GM12878 (cell line): ENCODE data around the gene CHCHD6. TPM values are rescaled to one million over a fixed set of nuclear protein-coding genes. Genes with fewer than 3 reads are reported as not detected.

Experiments used
- ATAC-seq: fragments of 200-7000 bp; cut with Tn5 transposase; 3 replicates; pipeline ENCODE4 v1.9.1; 2020; ENCODE audit warnings: mild to moderate bottlenecking, moderate library complexity
- BruUV-seq: library from RNA; stranded (reverse); fragments of 400-500 nt; replicated peaks from 2 replicates; lab custom pipeline; 2021; lab: Mats Ljungman, UMichigan
- CTCF ChIA-PET: fragments of 300-600 bp; sonication (Branson Sonifier 250); formaldehyde crosslinking; extraction: SDS; loops from one replicate; lab custom pipeline; 2021; ENCODE audit warnings: inconsistent platforms; lab: Yijun Ruan, JAX
- POLR2A ChIA-PET: fragments of 350-600 bp; formaldehyde crosslinking; extraction: SDS; loops from one replicate; lab custom pipeline; 2021; ENCODE audit warnings: inconsistent platforms; lab: Charles Lee
- RAD21 ChIA-PET: fragments of 300-600 bp; sonication (Branson Sonifier 250); formaldehyde crosslinking; loops from one replicate; lab custom pipeline; 2023; ENCODE audit warnings: antibody characterized with exemption; ENCODE audit not compliant: unreplicated experiment; lab: Charles Lee
- SMC1A ChIA-PET: fragments of 300-600 bp; sonication (Branson Sonifier 250); formaldehyde crosslinking; loops from one replicate; lab custom pipeline; 2023; ENCODE audit not compliant: unreplicated experiment, uncharacterized antibody; lab: Charles Lee
- DNase-seq: peaks from one replicate; pipeline ENCODE4 v3.0.0-alpha.2; 2011; ENCODE audit warnings: low read depth, low spot score
- FAIRE-seq: peaks from 3 replicates; lab custom pipeline; 2011; peaks lifted over from hg19 to GRCh38; lab: Jason Lieb, UNC
- H2AFZ ChIP-seq: 2 replicates; pipeline ENCODE4 v1.6.0; 2011; ENCODE audit warnings: low read depth, low read length, control low read depth; ENCODE audit not compliant: control insufficient read depth
- H3K27ac ChIP-seq: 2 replicates; pipeline ENCODE4 v1.5.1; 2011; ENCODE audit warnings: control low read depth; ENCODE audit not compliant: control insufficient read depth, insufficient read depth
- H3K27me3 ChIP-seq, 2 experiments: replicated peaks in 1 of 2; 2 replicates each; pipeline versions ENCODE4 v1.6.0 to v1.6.1; 2011; ENCODE audit warnings: low read length in 1 of 2; ENCODE audit not compliant: control insufficient read depth in 2 of 2, insufficient read depth in 2 of 2
- H3K36me3 ChIP-seq, 2 experiments: 2 replicates each; pipeline ENCODE4 v1.5.1; 2011; ENCODE audit warnings: low read length in 1 of 2; ENCODE audit not compliant: control insufficient read depth in 2 of 2, insufficient read depth in 2 of 2
- H3K4me1 ChIP-seq: 2 replicates; pipeline ENCODE4 v1.6.1; 2011; ENCODE audit warnings: mild to moderate bottlenecking, low read length, moderate library complexity, mixed read lengths; ENCODE audit not compliant: control insufficient read depth, insufficient read depth
- H3K4me2 ChIP-seq: 2 replicates; pipeline ENCODE4 v1.6.0; 2011; ENCODE audit warnings: control low read depth; ENCODE audit not compliant: control insufficient read depth, insufficient read depth
- H3K4me3 ChIP-seq: fragments of 200-600 bp; sonication (generic); 2 replicates; pipeline ENCODE4 v1.5.1; 2016
- H3K79me2 ChIP-seq: 2 replicates; pipeline ENCODE4 v1.6.0; 2011; ENCODE audit warnings: low read length; ENCODE audit not compliant: control insufficient read depth, insufficient read depth
- H3K9ac ChIP-seq: 2 replicates; pipeline ENCODE4 v1.8.0; 2011; ENCODE audit warnings: low read length, control low read depth, mixed read lengths; ENCODE audit not compliant: control insufficient read depth, insufficient read depth
- H3K9me3 ChIP-seq: replicated peaks from 3 replicates; pipeline ENCODE4 v1.5.1; 2011; ENCODE audit warnings: mild to moderate bottlenecking, low read length; ENCODE audit not compliant: control insufficient read depth, insufficient read depth
- H4K20me1 ChIP-seq: 2 replicates; pipeline ENCODE4 v1.6.0; 2011; ENCODE audit not compliant: control insufficient read depth, insufficient read depth
- CBFB ChIP-seq: IDR thresholded peaks from 2 replicates; pipeline ENCODE4 v1.6.1; 2016; ENCODE audit warnings: antibody characterized with exemption, low read depth
- CBX5 ChIP-seq: sonication (generic); IDR thresholded peaks from 2 replicates; pipeline ENCODE4 v1.6.1; 2016; ENCODE audit warnings: low read depth, moderate library complexity, mild to moderate bottlenecking, inconsistent platforms
- ESRRA ChIP-seq: IDR thresholded peaks from 2 replicates; pipeline ENCODE4 v1.6.1; 2012; ENCODE audit warnings: mild to moderate bottlenecking, low read length, improper control_type of control experiment
- KDM1A ChIP-seq: fragments of 200-600 bp; sonication (generic); IDR thresholded peaks from 2 replicates; pipeline ENCODE4 v1.6.1; 2016; ENCODE audit warnings: borderline replicate concordance
- MTA3 ChIP-seq: IDR thresholded peaks from 2 replicates; pipeline ENCODE4 v1.6.1; 2012; ENCODE audit warnings: low read length, inconsistent platforms, borderline replicate concordance
- SMARCA5 ChIP-seq: fragments of 450-650 bp; IDR thresholded peaks from 2 replicates; pipeline ENCODE4 v1.6.1; 2017; ENCODE audit warnings: mild to moderate bottlenecking
- SPI1 ChIP-seq: IDR thresholded peaks from 2 replicates; pipeline ENCODE4 v1.6.1; 2011; ENCODE audit warnings: low read depth, mild to moderate bottlenecking, low read length, moderate library complexity, borderline replicate concordance; ENCODE audit not compliant: insufficient read depth
- SRF ChIP-seq, 2 experiments: IDR thresholded peaks; 2 replicates each; pipeline ENCODE4 v1.6.1; 2011; ENCODE audit warnings: low read depth in 2 of 2, low read length in 2 of 2, mild to moderate bottlenecking in 1 of 2, moderate library complexity in 1 of 2
- STAT1 ChIP-seq: fragments of 450-650 bp; conservative IDR thresholded peaks from 2 replicates; pipeline ENCODE4 v1.6.1; 2014; ENCODE audit warnings: antibody characterized with exemption, mild to moderate bottlenecking
- SUPT20H ChIP-seq: IDR thresholded peaks from 2 replicates; pipeline ENCODE4 v1.6.1; 2011; ENCODE audit warnings: low read depth, mild to moderate bottlenecking, low read length, moderate library complexity, borderline replicate concordance; ENCODE audit not compliant: control insufficient read depth
- TAF1 ChIP-seq: IDR thresholded peaks from 2 replicates; pipeline ENCODE4 v1.6.1; 2011; ENCODE audit warnings: mild to moderate bottlenecking, low read depth, low read length, borderline replicate concordance
- WGBS: methylation state at CpG from one replicate; pipeline ENCODE4 v1.1.6; 2016; ENCODE audit warnings: low lambda C conversion rate; ENCODE audit not compliant: insufficient replicate concordance, insufficient coverage; ENCODE audit errors: missing lambda C conversion rate; 5-methylcytosine and 5-hydroxymethylcytosine counted together
- in situ Hi-C: fragments of 300-500 bp; cut with MboI; formaldehyde crosslinking; loops from 9 replicates; pipeline ENCODE4 v1.14.3; 2018; ENCODE audit warnings: mixed read lengths
- intact Hi-C: fragments of 100-400 bp; cut with micrococcal nuclease; formaldehyde crosslinking; loops from one replicate; pipeline ENCODE4 v1.14.2; 2022; ENCODE audit not compliant: unreplicated experiment
- polyA plus RNA-seq, 11 experiments: library from polyadenylated mRNA; depleted of rRNA in 4 of 11; unstranded in 6 of 11; stranded (reverse) in 5 of 11; fragments of >200 nt; fragmentation: Nextera tagmentation in 4 of 11; fragmentation: Illumina TruSeq in 1 of 11; extraction: Ambion mirVana in 4 of 11; extraction: Trizol in 1 of 11; gene quantifications; 1 replicate in 1 of 11; 2 replicates in 10 of 11; pipeline versions ENCODE4 v1.2.1 to v1.2.3, GENCODE V29; 2011 to 2016; ENCODE audit warnings: inconsistent platforms in 2 of 11, missing spikeins in 2 of 11, low read depth in 1 of 11
- total RNA-seq, 4 experiments: library from RNA; depleted of rRNA in 3 of 4; stranded (reverse); fragments of >200 nt in 3 of 4; fragmentation: Illumina TruSeq in 1 of 4; extraction: Trizol in 1 of 4; gene quantifications; 2 replicates each; pipeline versions ENCODE4 v1.2.1 to v1.2.3, GENCODE V29; 2013 to 2021
- TF ChIP-seq, protein P1 (sequence below): fragments of 450-650 bp; IDR thresholded peaks from 2 replicates; pipeline ENCODE4 v1.6.1; 2018; ENCODE audit warnings: borderline replicate concordance, mild to moderate bottlenecking; ENCODE audit not compliant: partially characterized antibody
- TF ChIP-seq, protein P2 (sequence below): IDR thresholded peaks from 2 replicates; pipeline ENCODE4 v1.6.1; 2012; ENCODE audit warnings: improper control_type of control experiment, low read depth, low read length; ENCODE audit not compliant: insufficient replicate concordance

Gene CHCHD6
- total and polyA plus RNA-seq, 10 of the 15 experiments (the other 5 are each of a cell fraction or from before 2014, with no cell fraction given) = 2.7 to 16.7 (median 12.3) TPM

DNA sequence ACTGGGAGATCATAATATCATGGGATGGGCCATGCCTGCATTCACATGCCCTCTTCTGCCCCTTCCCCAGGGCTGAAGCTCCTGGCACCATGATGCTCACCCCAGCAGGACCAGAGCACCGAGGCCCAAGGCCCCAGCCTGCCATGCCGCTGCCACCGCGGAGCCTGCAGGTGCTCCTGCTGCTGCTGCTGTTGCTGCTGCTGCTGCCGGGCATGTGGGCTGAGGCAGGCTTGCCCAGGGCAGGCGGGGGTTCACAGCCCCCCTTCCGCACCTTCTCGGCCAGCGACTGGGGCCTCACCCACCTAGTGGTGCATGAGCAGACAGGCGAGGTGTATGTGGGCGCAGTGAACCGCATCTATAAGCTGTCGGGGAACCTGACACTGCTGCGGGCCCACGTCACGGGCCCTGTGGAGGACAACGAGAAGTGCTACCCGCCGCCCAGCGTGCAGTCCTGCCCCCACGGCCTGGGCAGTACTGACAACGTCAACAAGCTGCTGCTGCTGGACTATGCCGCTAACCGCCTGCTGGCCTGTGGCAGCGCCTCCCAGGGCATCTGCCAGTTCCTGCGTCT is 284.5 kb downstream of the CHCHD6 start:
- RAD21 ChIA-PET = no interaction called here
- FAIRE-seq (no peak), ATAC-seq (no peak), DNase-seq (no peak)
- Histone ChIP-seq H3K4me3 (no peak overlapping the region), H3K9me3 (no peaks in the 10 kb centered on the region), H3K4me1 (no peaks in the 10 kb centered on the region), H4K20me1 (no peaks in the 10 kb centered on the region), H3K9ac (no peak overlapping the region), H3K79me2 (no peaks in the 10 kb centered on the region; the same call in none of the 2 replicates), H3K4me2 (no peak overlapping the region), H3K36me3 (peaks cover 0 to 11% of the 10 kb centered on the region in 2 experiments; a peak in 2 of 4 replicates), H3K27me3 (no peaks in the 10 kb centered on the region), H3K27ac (no peak overlapping the region), H2AFZ (no peak overlapping the region)
- CTCF ChIA-PET = no interaction called here
- BruUV-seq = no TSS peak
- in situ Hi-C loops (no loop called here), intact Hi-C loops (loop anchor here (10.0 kb wide), 2 partner anchors 466 to 556 kb away; no protein-coding TSS in a partner anchor)
- 89% methylated on average over 26 of the region's 26 CpGs for WGBS
- POLR2A ChIA-PET = no interaction called here
- SMC1A ChIA-PET = no interaction called here
- no peak for TF ChIP-seq SUPT20H
- no peak for TF ChIP-seq CBX5
- TF ChIP-seq TAF1 = no peak
- TF ChIP-seq STAT1 = no peak
- TF ChIP-seq KDM1A = no peak
- TF ChIP-seq, protein P1, sequence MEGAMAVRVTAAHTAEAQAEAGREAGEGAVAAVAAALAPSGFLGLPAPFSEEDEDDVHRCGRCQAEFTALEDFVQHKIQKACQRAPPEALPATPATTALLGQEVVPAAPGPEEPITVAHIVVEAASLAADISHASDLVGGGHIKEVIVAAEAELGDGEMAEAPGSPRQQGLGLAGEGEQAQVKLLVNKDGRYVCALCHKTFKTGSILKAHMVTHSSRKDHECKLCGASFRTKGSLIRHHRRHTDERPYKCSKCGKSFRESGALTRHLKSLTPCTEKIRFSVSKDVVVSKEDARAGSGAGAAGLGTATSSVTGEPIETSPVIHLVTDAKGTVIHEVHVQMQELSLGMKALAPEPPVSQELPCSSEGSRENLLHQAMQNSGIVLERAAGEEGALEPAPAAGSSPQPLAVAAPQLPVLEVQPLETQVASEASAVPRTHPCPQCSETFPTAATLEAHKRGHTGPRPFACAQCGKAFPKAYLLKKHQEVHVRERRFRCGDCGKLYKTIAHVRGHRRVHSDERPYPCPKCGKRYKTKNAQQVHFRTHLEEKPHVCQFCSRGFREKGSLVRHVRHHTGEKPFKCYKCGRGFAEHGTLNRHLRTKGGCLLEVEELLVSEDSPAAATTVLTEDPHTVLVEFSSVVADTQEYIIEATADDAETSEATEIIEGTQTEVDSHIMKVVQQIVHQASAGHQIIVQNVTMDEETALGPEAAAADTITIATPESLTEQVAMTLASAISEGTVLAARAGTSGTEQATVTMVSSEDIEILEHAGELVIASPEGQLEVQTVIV = no peak
- no peak for TF ChIP-seq SPI1
- TF ChIP-seq, protein P2, sequence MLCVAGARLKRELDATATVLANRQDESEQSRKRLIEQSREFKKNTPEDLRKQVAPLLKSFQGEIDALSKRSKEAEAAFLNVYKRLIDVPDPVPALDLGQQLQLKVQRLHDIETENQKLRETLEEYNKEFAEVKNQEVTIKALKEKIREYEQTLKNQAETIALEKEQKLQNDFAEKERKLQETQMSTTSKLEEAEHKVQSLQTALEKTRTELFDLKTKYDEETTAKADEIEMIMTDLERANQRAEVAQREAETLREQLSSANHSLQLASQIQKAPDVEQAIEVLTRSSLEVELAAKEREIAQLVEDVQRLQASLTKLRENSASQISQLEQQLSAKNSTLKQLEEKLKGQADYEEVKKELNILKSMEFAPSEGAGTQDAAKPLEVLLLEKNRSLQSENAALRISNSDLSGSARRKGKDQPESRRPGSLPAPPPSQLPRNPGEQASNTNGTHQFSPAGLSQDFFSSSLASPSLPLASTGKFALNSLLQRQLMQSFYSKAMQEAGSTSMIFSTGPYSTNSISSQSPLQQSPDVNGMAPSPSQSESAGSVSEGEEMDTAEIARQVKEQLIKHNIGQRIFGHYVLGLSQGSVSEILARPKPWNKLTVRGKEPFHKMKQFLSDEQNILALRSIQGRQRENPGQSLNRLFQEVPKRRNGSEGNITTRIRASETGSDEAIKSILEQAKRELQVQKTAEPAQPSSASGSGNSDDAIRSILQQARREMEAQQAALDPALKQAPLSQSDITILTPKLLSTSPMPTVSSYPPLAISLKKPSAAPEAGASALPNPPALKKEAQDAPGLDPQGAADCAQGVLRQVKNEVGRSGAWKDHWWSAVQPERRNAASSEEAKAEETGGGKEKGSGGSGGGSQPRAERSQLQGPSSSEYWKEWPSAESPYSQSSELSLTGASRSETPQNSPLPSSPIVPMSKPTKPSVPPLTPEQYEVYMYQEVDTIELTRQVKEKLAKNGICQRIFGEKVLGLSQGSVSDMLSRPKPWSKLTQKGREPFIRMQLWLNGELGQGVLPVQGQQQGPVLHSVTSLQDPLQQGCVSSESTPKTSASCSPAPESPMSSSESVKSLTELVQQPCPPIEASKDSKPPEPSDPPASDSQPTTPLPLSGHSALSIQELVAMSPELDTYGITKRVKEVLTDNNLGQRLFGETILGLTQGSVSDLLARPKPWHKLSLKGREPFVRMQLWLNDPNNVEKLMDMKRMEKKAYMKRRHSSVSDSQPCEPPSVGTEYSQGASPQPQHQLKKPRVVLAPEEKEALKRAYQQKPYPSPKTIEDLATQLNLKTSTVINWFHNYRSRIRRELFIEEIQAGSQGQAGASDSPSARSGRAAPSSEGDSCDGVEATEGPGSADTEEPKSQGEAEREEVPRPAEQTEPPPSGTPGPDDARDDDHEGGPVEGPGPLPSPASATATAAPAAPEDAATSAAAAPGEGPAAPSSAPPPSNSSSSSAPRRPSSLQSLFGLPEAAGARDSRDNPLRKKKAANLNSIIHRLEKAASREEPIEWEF = no peak
- TF ChIP-seq SRF (IDR thresholded peaks at IDR 0.05; ENCODE audit: low read depth in 2 of 2, low read length in 2 of 2) = no peak
- no peak for TF ChIP-seq SMARCA5
- TF ChIP-seq CBFB = no peak
- TF ChIP-seq MTA3 = no peak
- TF ChIP-seq ESRRA = no peak
